DOHH2 (cell line): ENCODE measurements around the gene MAPK4.

Experiments
- H3F3A ChIP-seq: fragments of 200-600 bp; sonication (generic), shearing (Covaris generic); 2 replicates; pipeline ENCODE4 v1.6.0; 2016; ENCODE audit warnings: antibody characterized with exemption, mild to moderate bottlenecking; ENCODE audit not compliant: control insufficient read depth, insufficient read depth
- H3K27ac ChIP-seq: fragments of 200-600 bp; sonication (generic); 2 replicates; pipeline ENCODE4 v1.5.1; 2014; ENCODE audit warnings: low read depth, mild to moderate bottlenecking, low read length, moderate library complexity
- H3K27me3 ChIP-seq: fragments of 200-600 bp; sonication (generic); 2 replicates; pipeline ENCODE4 v1.6.1; 2014; ENCODE audit warnings: mild to moderate bottlenecking, low read length, mixed read lengths; ENCODE audit not compliant: control insufficient read depth
- H3K36me3 ChIP-seq: fragments of 200-600 bp; sonication (generic); 2 replicates; pipeline ENCODE4 v1.6.1; 2014; ENCODE audit warnings: mild to moderate bottlenecking, low read length, moderate library complexity, mixed read lengths; ENCODE audit not compliant: control insufficient read depth
- H3K4me1 ChIP-seq: fragments of 200-600 bp; sonication (generic); 2 replicates; pipeline ENCODE4 v1.6.1; 2014; ENCODE audit warnings: mild to moderate bottlenecking, low read length, mixed read lengths; ENCODE audit not compliant: control insufficient read depth
- H3K4me2 ChIP-seq: fragments of 200-600 bp; sonication (generic); 2 replicates; pipeline ENCODE4 v1.6.0; 2014; ENCODE audit warnings: mild to moderate bottlenecking, low read length, moderate library complexity
- H3K4me3 ChIP-seq: fragments of 200-600 bp; sonication (generic); 2 replicates; pipeline ENCODE4 v1.5.1; 2014; ENCODE audit warnings: mild to moderate bottlenecking, low read length, mixed read lengths
- H3K79me2 ChIP-seq: fragments of 200-600 bp; sonication (generic); 2 replicates; pipeline ENCODE4 v1.6.1; 2014; ENCODE audit warnings: mild to moderate bottlenecking, low read length, mixed read lengths; ENCODE audit not compliant: control insufficient read depth
- H3K9me2 ChIP-seq: fragments of 200-600 bp; sonication (generic); replicated peaks from 2 replicates; pipeline ENCODE4 v1.6.1; 2014; ENCODE audit warnings: mild to moderate bottlenecking, low read length, mixed read lengths; ENCODE audit not compliant: control insufficient read depth
- H3K9me3 ChIP-seq: fragments of 200-600 bp; sonication (generic); 2 replicates; pipeline ENCODE4 v1.6.1; 2014; ENCODE audit warnings: antibody characterized with exemption, low read length, mixed read lengths; ENCODE audit not compliant: control insufficient read depth, insufficient read depth
- H4K20me1 ChIP-seq: fragments of 200-600 bp; sonication (generic); 2 replicates; pipeline ENCODE4 v1.6.0; 2014; ENCODE audit warnings: low read depth, mild to moderate bottlenecking, antibody characterized with exemption, low read length, moderate library complexity; ENCODE audit not compliant: control insufficient read depth, insufficient read depth
- EZH2phosphoT487 ChIP-seq: fragments of 200-600 bp; sonication (generic); IDR thresholded peaks from 2 replicates; pipeline ENCODE4 v1.6.1; 2017; ENCODE audit warnings: borderline replicate concordance, mild to moderate bottlenecking, antibody characterized with exemption, low read length, moderate library complexity, mixed read lengths
- TF ChIP-seq, protein P1 (sequence below): fragments of 200-600 bp; sonication (generic); IDR thresholded peaks from one replicate; pipeline ENCODE4 v1.5.1; 2014; ENCODE audit warnings: antibody characterized with exemption, mild to moderate bottlenecking, low read depth, low read length; ENCODE audit not compliant: poor library complexity, severe bottlenecking

Gene MAPK4

DNA sequence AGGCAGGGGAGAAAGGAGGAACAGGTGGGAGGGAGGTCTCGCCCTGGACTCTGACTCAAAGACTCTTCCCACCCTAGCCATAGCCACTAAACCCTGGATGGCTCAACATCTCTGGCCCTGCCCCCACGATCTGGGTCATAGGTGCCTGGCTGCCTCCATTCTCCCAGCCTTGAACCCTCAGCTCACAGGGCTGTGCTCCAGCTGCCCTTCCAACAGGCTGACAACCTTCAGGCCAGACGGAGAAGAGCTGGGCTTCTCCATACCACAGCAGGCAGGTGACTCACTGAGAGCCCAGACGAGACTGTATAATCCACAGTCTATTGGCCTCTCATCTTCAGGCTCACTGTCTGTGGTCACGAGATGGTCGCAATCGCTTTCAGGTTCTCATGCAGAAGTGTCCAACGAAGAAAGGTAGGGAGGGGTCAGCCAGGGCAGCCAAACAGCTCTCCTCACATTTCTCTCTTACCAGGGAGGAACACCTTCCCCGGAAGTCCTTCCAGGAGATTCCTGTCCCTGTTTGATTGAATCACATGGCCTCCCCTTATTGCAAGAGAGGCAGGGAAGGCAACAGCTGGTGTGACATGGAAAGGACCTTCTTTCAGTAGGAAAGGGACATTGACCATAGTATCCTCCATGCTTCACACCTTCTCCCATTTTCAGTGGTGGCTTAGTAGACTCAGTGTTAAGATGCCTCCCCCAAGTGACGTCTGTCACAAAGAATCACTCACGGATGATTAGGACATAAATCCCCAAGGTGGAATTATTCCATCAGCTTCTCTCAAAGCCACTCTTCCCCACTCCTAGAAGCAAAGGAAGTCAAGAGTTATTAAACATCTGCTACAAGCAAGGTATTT, 159.8 kb downstream of the MAPK4 start:
- no peak for TF ChIP-seq EZH2phosphoT487
- TF ChIP-seq, protein P1, sequence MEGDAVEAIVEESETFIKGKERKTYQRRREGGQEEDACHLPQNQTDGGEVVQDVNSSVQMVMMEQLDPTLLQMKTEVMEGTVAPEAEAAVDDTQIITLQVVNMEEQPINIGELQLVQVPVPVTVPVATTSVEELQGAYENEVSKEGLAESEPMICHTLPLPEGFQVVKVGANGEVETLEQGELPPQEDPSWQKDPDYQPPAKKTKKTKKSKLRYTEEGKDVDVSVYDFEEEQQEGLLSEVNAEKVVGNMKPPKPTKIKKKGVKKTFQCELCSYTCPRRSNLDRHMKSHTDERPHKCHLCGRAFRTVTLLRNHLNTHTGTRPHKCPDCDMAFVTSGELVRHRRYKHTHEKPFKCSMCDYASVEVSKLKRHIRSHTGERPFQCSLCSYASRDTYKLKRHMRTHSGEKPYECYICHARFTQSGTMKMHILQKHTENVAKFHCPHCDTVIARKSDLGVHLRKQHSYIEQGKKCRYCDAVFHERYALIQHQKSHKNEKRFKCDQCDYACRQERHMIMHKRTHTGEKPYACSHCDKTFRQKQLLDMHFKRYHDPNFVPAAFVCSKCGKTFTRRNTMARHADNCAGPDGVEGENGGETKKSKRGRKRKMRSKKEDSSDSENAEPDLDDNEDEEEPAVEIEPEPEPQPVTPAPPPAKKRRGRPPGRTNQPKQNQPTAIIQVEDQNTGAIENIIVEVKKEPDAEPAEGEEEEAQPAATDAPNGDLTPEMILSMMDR, result no peak
- Histone ChIP-seq H3K4me1 (no peaks in the 10 kb centered on the region), H4K20me1 (no peaks in the 10 kb centered on the region), H3K4me2 (no peak overlapping the region), H3K4me3 (no peak overlapping the region), H3K27me3 (no peaks in the 10 kb centered on the region), H3F3A (no peaks in the 10 kb centered on the region), H3K27ac (no peak overlapping the region), H3K9me3 (no peaks in the 10 kb centered on the region), H3K9me2 (no peaks in the 10 kb centered on the region), H3K79me2 (no peaks in the 10 kb centered on the region), H3K36me3 (no peaks in the 10 kb centered on the region)

DNA sequence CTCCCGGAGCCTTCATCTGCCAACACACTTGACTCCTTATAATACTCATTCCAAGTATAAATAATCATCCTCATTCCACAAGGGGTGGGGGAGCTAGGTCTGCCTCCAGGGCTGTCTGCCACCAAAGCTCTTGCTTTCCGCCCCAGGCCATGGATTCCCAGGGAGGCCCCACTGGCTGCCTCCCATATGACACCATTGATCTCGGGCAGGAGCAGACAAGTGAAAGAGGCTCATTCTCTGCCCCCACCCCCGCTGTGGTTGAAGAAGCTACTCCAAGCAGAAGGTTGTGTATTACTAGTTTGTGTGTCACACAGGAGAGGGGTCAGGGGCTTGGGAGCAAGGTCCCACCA, 160.4 kb downstream of the MAPK4 start:
- H3K4me3 ChIP-seq, result no peak overlapping the region
- no peaks in the 10 kb centered on the region for H3K9me2 ChIP-seq
- no peaks in the 10 kb centered on the region for H3K36me3 ChIP-seq
- H3K4me1 ChIP-seq, result no peaks in the 10 kb centered on the region
- no peaks in the 10 kb centered on the region for H3K27me3 ChIP-seq
- H3K4me2 ChIP-seq, result no peak overlapping the region
- H4K20me1 ChIP-seq, result no peaks in the 10 kb centered on the region
- H3K27ac ChIP-seq, result no peak overlapping the region
- no peaks in the 10 kb centered on the region for H3K79me2 ChIP-seq
- H3F3A ChIP-seq, result no peaks in the 10 kb centered on the region
- no peak for TF ChIP-seq EZH2phosphoT487
- TF ChIP-seq, protein P1, result no peak
- H3K9me3 ChIP-seq, result no peaks in the 10 kb centered on the region

DNA sequence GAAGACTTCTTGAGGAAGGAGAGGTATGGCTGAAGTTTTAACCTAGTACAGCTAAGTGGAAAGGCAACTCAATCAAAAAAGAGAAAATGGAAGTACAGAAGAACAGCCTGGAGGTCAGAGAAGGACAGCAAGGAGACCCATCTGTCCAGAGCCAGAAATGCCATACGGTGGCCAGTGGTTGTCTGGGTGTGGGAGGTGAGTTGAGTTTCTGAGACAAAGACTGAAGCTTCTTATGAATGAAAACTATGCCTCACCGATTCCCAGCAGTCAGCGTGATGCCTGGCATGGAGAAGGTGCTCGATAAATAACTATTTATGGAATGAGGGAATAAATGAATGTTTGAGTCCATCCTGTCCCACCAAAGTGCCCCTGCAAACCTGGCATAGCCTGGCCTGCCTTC, 161.1 kb downstream of the MAPK4 start:
- no peaks in the 10 kb centered on the region for H3K36me3 ChIP-seq
- H3K27ac ChIP-seq, result no peak overlapping the region
- no peak overlapping the region for H3K4me2 ChIP-seq
- H3K9me2 ChIP-seq, result no peaks in the 10 kb centered on the region
- no peak for TF ChIP-seq EZH2phosphoT487
- TF ChIP-seq, protein P1, result no peak
- H3K79me2 ChIP-seq, result no peaks in the 10 kb centered on the region
- no peak overlapping the region for H3K4me3 ChIP-seq
- no peaks in the 10 kb centered on the region for H3K9me3 ChIP-seq
- no peaks in the 10 kb centered on the region for H4K20me1 ChIP-seq
- no peaks in the 10 kb centered on the region for H3K4me1 ChIP-seq
- H3K27me3 ChIP-seq, result no peaks in the 10 kb centered on the region
- no peaks in the 10 kb centered on the region for H3F3A ChIP-seq
